Stimulated activated naive CD8-positive, alpha-beta T cell treated with anti-CD3 and anti-CD28 coated beads, Interleukin-15, amount 100 ng/mL, for 72 hours (primary cell): Measurements from ENCODE around the gene RAPGEF2.
A peak's percentile ranks its signal among the peaks of the same experiment; 100 is the strongest.

Source experiments
- ATAC-seq: fragments of 150-1000 bp; cut with Tn5 transposase; 2 replicates; pipeline ENCODE4 v1.10.0; 2021; ENCODE audit warnings: mild to moderate bottlenecking, moderate library complexity
- DNase-seq, 2 donors: peaks; one replicate each; pipeline ENCODE4 v3.0.0; 2021 to 2022
- H3K27ac Mint-ChIP-seq, 2 donors: one replicate each; pipeline ENCODE4 v1.8.0; 2022; ENCODE audit warnings: mild to moderate bottlenecking in 2 of 2, mixed read lengths in 2 of 2, moderate library complexity in 2 of 2
- H3K27me3 Mint-ChIP-seq: one replicate; pipeline ENCODE4 v1.8.0; 2022; ENCODE audit warnings: mixed read lengths
- H3K4me1 Mint-ChIP-seq: one replicate; pipeline ENCODE4 v1.8.0; 2022; ENCODE audit warnings: mild to moderate bottlenecking, mixed read lengths
- H3K4me3 Mint-ChIP-seq, 2 donors: one replicate each; pipeline ENCODE4 v1.8.0; 2022; ENCODE audit warnings: mild to moderate bottlenecking in 2 of 2, mixed read lengths in 2 of 2, moderate library complexity in 1 of 2
- H3K9me3 Mint-ChIP-seq, 2 donors: one replicate each; pipeline ENCODE4 v1.8.0; 2022; ENCODE audit warnings: mixed read lengths in 2 of 2

RAPGEF2 gene

DNA sequence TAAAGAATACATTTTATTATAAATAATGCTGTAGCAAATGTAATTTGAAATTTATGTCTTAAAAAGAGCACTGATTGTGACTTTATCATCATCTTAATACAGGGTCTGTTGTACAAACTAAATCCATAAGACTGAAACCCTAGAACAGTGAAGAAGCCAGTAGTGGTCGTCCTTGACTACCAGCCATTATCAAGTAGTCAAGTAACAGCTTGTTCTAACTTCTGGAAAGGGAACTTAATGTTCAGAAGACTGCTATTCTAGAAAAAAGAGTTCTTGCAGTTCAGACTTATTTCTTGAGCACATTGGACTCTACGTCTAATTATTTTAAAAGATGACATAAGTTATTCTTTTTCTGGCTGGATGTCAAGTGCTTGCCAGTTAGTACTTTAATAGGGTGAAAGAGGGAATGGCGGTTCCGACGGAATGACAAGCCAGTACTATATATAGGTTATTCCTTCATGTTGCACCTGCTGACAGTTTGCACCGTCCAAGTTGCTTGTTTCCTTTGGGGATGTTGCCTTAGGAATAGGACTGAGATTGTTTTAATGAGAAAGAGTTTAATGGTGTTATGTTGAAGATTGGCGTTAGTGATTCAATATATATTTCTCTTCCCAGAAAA, 109.9 kb downstream of the RAPGEF2 start:
- no peak for ATAC-seq
- no peaks in the 10 kb centered on the region for H3K9me3 Mint-ChIP-seq
- no peak overlapping the region for H3K4me3 Mint-ChIP-seq
- no peak for DNase-seq
- H3K4me1 Mint-ChIP-seq, result peaks cover 5% of the 10 kb centered on the region
- H3K27me3 Mint-ChIP-seq, result no peaks in the 10 kb centered on the region
- H3K27ac Mint-ChIP-seq, result no peak overlapping the region

DNA sequence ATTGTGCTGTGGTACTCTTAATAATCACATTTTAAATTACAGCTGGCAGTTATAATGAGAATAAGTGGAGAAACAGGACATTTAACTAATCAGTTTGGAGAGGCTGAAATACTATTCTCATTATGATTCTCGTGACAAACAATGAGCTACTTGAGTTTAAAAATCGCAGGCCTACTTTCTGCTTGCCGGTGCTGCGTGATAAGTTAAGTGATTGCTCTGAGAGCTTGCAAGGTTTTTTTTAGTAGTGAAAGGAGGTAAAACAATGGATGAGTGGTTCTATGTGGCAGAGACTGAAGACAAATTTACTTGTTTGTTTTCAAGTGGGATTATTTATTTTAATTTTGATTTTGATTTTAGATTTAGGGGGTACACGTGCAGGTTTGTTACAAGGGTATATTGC, 114.0 kb downstream of the RAPGEF2 start:
- no peaks in the 10 kb centered on the region for H3K27me3 Mint-ChIP-seq
- H3K9me3 Mint-ChIP-seq, result no peaks in the 10 kb centered on the region
- ATAC-seq, result no peak
- H3K4me3 Mint-ChIP-seq, result no peak overlapping the region
- DNase-seq, result no peak
- H3K27ac Mint-ChIP-seq, result no peak overlapping the region
- no peaks in the 10 kb centered on the region for H3K4me1 Mint-ChIP-seq

DNA sequence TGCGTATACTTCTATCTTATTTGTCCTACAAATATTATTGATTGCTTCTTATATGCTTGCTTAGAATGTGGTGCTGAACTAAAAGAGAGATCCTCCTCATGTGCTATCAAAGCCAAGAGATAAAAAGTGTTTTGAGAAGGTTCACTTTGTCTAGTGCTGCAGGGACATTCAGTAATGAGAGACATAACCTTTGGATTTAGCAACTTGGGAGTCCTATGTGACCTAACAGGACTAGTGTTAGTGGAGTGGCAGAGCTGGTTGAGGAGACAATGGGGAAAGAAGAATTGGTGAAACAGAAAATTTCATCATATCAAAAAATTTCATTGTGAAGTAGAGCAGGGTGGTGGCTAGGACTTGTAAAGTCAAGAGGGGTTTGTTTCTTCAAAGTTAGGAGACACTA, 117.0 kb downstream of the RAPGEF2 start:
- peaks cover 5% of the 10 kb centered on the region for H3K4me1 Mint-ChIP-seq
- no peak overlapping the region for H3K27ac Mint-ChIP-seq
- H3K27me3 Mint-ChIP-seq, result no peaks in the 10 kb centered on the region
- H3K4me3 Mint-ChIP-seq, result no peak overlapping the region
- DNase-seq (no peak), ATAC-seq (no peak)
- no peaks in the 10 kb centered on the region for H3K9me3 Mint-ChIP-seq

DNA sequence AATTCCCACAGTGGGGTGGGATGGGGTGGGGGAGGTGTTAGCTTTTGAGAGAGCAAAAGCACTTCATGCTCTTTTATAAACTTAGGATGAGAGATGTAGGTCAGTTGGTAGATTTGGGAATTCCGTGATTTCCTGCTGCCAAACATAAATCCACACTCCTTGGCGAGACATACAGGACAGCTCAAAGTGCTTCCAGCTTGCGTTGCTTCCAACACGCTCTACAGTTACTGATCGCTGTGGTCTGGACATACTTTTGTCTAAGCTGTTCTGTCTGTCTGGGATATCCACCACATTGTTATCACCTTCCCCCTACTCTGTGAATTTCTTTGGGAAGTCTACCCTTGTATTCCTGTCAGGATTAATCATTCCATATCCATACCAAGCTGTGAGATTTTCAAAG, 117.5 kb downstream of the RAPGEF2 start:
- Mint-ChIP-seq H3K4me1 (peaks cover 6% of the 10 kb centered on the region), H3K4me3 (no peak overlapping the region), H3K27me3 (no peaks in the 10 kb centered on the region), H3K27ac (no peak overlapping the region), H3K9me3 (no peaks in the 10 kb centered on the region)
- DNase-seq (no peak), ATAC-seq (no peak)

DNA sequence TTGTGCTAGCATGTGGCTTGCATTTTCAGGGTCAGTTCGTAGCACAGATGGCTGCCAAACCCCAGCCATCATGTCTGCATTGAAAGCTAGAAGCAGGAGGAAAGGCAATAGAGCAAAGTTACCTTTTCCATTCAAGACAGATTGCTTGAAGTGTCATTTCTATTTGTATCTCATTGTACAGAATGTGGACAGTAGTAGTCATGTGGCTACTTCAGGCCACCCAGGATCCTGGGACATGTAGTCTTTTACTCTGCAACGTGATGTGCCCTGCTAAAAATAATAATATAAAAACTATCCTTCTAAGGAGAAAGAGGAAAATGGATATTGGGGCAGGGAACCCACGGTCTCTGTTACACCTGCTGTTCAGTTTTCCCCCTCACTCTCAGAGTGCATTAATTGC, 118.4 kb downstream of the RAPGEF2 start:
- Mint-ChIP-seq H3K9me3 (no peaks in the 10 kb centered on the region), H3K4me3 (no peak overlapping the region), H3K27ac (no peak overlapping the region), H3K4me1 (peaks cover 6% of the 10 kb centered on the region), H3K27me3 (no peaks in the 10 kb centered on the region)
- DNase-seq (no peak), ATAC-seq (no peak)

DNA sequence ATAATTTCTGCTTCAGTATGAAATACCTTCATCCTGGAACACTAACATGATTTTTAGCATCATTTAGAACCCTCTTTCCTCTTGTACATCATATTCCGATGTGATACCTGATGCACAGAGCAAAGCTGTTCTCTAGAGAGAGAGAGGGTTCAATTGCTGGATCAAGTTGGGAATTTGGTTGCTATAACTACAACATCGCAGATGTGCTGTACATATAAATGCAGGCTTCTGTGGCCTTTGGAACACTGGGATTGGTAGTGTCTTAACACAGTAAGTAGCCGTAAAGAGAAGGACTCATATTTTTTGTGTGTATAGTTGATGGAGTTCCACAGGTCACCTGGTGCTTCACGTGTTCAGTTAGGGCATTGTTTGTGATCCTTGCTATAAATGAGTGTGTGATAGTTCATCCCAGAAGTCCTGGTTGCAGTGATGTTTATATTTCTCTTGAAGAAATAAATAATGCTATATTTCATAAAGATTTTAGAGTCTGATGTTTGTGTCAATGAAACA, 119.2 kb downstream of the RAPGEF2 start:
- Mint-ChIP-seq H3K4me3 (no peak overlapping the region), H3K27ac (no peak overlapping the region), H3K4me1 (peaks cover 6% of the 10 kb centered on the region), H3K9me3 (no peaks in the 10 kb centered on the region), H3K27me3 (no peaks in the 10 kb centered on the region)
- no peak for ATAC-seq
- DNase-seq, result no peak

DNA sequence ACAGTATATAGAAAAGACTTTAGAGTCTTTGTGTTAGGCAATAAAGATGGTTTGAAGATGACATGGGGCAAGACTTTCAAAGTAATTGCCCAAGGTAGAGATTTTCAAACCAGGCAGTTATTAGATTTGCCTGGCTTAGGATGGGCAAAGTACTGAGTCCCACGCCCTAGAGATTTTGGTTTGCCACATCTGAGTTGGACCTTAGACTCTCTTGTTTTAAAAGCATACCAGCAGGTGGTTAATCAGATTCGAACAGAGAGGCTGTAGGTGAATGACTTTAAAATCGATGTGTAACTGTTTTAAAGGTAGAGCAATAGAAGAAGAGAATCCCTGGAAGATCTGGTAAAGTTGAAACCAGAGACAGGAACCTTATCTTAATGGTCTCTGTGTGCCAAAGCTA, 121.5 kb downstream of the RAPGEF2 start:
- H3K27ac Mint-ChIP-seq, result no peak overlapping the region
- DNase-seq (no peak), ATAC-seq (no peak)
- H3K27me3 Mint-ChIP-seq, result no peaks in the 10 kb centered on the region
- H3K4me3 Mint-ChIP-seq, result no peak overlapping the region
- H3K4me1 Mint-ChIP-seq, result peaks cover 6% of the 10 kb centered on the region
- no peaks in the 10 kb centered on the region for H3K9me3 Mint-ChIP-seq

DNA sequence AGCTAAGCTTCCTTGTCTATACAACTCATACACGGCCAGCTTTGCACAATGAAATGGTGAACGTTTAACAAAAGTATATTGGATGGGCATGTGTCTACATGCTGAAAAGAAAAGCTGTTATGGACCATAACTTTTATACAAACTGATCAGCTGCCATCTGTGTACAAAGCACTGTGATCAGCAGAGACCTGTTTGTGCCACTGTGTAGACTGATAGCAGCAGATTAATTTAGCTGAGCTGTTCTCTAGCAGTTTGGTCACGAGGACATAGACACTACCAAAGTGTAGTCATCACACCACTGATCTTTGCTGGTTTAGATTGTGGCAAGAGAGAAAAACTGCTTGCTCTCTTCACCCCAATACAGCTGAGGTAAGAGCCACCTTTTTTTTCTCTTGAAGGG, 124.5 kb downstream of the RAPGEF2 start:
- peaks cover 9% of the 10 kb centered on the region for H3K4me1 Mint-ChIP-seq
- H3K27ac Mint-ChIP-seq, result no peak overlapping the region
- ATAC-seq (peak; percentile 42), DNase-seq (no peak)
- H3K27me3 Mint-ChIP-seq, result no peaks in the 10 kb centered on the region
- H3K4me3 Mint-ChIP-seq, result no peak overlapping the region
- no peaks in the 10 kb centered on the region for H3K9me3 Mint-ChIP-seq

DNA sequence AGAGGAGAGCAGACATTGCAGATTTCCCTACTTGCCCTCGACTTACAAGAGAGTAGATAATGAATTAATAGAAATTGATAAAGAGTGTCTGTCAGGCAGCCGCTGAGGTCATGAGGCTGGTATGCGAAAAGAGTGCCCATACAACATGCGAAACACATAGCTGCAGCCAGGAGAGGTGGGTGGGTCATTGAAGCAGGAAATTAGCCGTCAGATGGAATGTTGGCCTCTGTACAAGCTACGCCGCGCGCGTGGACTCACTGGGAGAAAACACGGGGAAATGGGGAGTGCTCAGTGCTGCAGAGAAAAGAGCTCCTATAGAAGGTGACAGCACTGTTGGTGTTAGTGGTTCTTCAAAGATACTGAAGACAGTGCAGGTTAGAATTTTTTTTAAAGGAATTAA, 125.1 kb downstream of the RAPGEF2 start:
- Mint-ChIP-seq H3K4me3 (no peak overlapping the region), H3K4me1 (peaks cover 15% of the 10 kb centered on the region), H3K27me3 (no peaks in the 10 kb centered on the region), H3K9me3 (no peaks in the 10 kb centered on the region), H3K27ac (no peak overlapping the region)
- ATAC-seq (no peak), DNase-seq (no peak)

DNA sequence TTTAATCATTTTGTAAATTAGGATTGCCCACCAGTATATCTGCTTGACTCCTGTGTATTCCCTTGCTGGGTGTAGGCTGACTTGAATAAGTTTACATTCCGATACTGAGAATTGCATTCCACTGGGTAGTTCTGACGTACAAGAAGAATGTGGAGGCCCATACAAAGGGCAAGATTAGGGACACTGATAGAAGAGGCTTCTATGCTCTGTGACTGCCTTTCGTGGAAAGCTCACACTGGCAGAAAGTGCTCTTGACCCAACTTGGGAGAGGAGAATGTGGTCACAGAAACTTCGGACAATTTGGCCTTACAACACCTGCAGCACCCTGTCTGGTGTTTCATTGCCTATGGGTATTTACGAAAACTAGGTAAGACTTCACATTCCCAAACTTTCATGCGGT, 126.3 kb downstream of the RAPGEF2 start:
- no peak overlapping the region for H3K4me3 Mint-ChIP-seq
- no peaks in the 10 kb centered on the region for H3K9me3 Mint-ChIP-seq
- DNase-seq (no peak), ATAC-seq (no peak)
- H3K4me1 Mint-ChIP-seq, result peaks cover 20% of the 10 kb centered on the region
- no peaks in the 10 kb centered on the region for H3K27me3 Mint-ChIP-seq
- no peak overlapping the region for H3K27ac Mint-ChIP-seq

DNA sequence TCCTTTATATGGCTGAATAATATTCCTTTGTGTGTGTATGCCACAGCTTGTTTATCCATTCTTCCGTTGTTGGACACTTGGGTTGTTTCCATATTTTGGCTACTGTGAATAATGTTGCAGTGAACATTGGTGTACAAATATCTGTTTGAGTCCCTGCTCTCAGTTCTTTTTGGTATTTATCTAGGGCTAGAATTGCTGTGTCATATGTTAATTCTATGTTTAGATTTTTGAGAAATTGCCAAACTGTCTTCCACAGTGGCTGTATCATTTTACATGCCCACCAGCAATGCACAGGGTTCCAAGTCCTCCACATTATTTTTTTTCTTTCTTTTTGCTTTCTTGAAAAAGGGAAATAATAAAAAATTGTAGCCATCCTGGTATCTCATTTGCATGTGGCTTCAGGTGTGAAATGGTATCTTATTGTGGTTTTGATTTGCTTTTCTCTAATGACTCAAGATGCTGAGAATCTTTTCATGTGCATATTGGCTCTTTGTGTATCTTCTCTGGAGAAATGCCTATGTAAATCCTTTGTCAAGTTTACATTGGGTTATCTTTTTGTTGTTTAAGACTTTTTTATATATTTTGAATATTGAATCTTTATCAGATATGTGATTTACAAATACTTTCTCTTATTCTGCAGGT, 129.7 kb downstream of the RAPGEF2 start:
- H3K4me1 Mint-ChIP-seq, result peaks cover 14% of the 10 kb centered on the region
- ATAC-seq, result peak; percentile 71

DNA sequence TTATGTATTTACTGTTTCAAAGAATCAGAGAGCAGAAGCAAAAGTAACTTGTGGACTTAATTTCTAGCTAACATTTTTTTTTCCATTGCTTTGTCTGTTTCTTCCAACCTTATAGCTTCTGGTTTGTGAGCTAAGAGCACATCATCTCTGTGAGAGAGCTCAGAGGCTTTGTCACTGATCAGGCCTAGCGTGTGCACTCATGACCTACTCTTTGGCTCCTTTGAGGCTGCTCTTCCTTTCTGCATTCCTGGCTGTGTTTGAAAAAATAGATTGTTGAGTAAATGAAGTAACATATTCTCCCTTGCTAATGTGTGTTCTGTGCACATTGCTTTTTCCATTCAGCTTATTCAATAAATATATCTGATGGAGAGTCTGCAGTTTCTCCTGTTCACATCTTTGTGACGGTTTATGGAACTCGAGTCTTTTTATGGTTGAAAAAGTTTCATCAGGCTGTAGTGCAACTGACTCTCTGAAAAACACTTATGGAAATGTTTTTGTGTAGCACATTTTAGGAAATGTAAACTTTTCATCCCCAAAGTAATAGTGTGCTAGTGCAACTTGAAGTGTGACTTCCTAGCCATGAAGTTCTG, 133.0 kb downstream of the RAPGEF2 start:
- DNase-seq (no peak), ATAC-seq (no peak)
- Mint-ChIP-seq H3K27ac (no peak overlapping the region), H3K27me3 (no peaks in the 10 kb centered on the region), H3K4me3 (no peak overlapping the region), H3K9me3 (no peaks in the 10 kb centered on the region), H3K4me1 (peaks cover 14% of the 10 kb centered on the region)

More for the DNA sequence above, 129.7 kb downstream of the RAPGEF2 start:
- Mint-ChIP-seq H3K27ac (no peak overlapping the region), H3K27me3 (no peaks in the 10 kb centered on the region), H3K9me3 (no peaks in the 10 kb centered on the region), H3K4me3 (peak overlapping the region in 1 of 2 donors; percentile 4)
- no peak for DNase-seq

DNA sequence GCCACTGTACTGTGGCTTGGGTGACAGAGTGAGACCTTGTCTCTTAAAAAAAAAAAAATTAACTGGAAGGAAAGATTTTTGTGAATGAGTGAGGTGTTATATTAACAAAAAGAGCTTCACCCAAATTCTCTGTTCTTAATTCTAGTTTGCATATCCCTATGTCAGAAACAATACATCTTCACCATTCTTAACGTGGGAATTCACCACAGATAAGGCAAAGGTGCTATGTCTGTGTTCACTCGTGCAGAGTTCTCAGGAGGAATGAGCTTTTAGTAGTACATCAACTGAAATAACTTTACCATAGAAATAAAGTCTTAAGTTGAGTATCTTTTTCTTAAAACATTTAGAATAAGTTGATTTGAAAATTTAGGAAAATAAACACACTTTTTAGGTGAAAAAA, 135.1 kb downstream of the RAPGEF2 start:
- Mint-ChIP-seq H3K9me3 (no peaks in the 10 kb centered on the region), H3K4me1 (peaks cover 5% of the 10 kb centered on the region), H3K27me3 (no peaks in the 10 kb centered on the region), H3K4me3 (no peak overlapping the region), H3K27ac (no peak overlapping the region)
- DNase-seq, result no peak
- no peak for ATAC-seq

DNA sequence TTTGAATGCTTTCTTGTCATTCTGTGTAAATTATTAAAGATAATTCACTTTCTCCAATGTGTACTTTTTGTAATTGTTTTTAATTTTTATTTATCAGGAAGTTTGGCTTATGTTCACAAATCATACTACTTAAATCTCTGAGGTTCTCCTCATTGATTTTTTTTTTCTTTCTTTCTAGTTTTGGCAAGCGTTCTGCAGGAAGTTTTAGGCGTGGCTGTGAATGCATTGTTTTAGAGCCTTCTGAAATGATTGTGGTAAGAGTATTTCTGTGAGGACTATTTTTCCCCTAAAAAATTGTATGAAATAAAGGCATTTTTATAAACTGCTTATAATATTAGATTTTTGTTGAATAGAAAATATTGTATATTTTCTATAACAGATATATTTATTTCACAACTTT, 135.8 kb downstream of the RAPGEF2 start:
- DNase-seq, result no peak
- H3K27ac Mint-ChIP-seq, result no peak overlapping the region

DNA sequence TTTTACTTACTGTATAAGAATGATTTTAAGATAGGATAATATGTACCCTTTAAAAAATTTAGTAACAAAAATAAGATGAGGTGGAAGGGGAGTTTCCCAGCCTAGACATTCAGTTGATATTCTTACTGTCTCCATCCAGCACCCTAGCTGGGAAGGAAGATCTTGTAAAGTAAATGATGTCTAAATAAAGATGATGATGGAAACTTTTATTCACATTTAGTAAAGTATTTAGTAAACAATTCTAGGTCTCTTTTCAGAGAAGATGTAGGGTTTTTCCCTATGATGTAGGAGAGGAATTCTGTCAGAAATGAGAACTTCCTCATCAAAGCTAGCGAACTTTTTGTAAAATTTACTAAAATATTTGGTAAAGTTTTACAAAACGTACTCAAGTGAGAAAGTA, 136.8 kb downstream of the RAPGEF2 start:
- H3K27ac Mint-ChIP-seq, result no peak overlapping the region
- H3K27me3 Mint-ChIP-seq, result no peaks in the 10 kb centered on the region
- no peaks in the 10 kb centered on the region for H3K9me3 Mint-ChIP-seq
- H3K4me1 Mint-ChIP-seq, result no peaks in the 10 kb centered on the region
- no peak for DNase-seq
- H3K4me3 Mint-ChIP-seq, result no peak overlapping the region
- no peak for ATAC-seq

More for the DNA sequence above, 135.8 kb downstream of the RAPGEF2 start:
- Mint-ChIP-seq H3K27me3 (no peaks in the 10 kb centered on the region), H3K4me3 (no peak overlapping the region), H3K9me3 (no peaks in the 10 kb centered on the region), H3K4me1 (no peaks in the 10 kb centered on the region)
- no peak for ATAC-seq

DNA sequence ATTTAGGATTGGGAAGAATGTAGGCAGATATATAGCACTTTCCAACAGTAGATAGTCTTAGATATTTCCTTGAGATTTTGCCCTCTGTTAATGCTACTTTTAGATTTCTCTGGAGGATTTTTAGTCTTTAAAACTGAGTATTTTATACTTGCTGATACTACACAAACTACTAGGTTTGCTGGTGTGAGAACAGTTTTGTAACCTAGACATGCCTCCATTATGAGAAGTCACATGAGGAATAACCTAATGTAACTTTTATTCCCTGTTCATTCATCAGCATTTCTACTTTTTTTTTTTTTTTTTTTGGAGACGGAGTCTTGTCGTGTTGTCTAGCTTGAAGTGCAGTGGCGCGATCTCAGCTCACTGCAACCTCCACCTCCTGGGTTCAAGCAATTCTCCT, 137.2 kb downstream of the RAPGEF2 start:
- no peak for ATAC-seq
- no peak for DNase-seq
- Mint-ChIP-seq H3K4me1 (no peaks in the 10 kb centered on the region), H3K27ac (no peak overlapping the region), H3K27me3 (no peaks in the 10 kb centered on the region), H3K9me3 (no peaks in the 10 kb centered on the region), H3K4me3 (no peak overlapping the region)
